Osteoblast (primary cell): Measurements from ENCODE around the gene TTLL12. TPM values are rescaled to one million over a fixed set of nuclear protein-coding genes. Genes with fewer than 3 reads are reported as not detected.
A peak's percentile ranks its signal among the peaks of the same experiment; 100 is the strongest.

Source experiments
- DNase-seq: peaks from one replicate; pipeline ENCODE4 v3.0.0; 2011; ENCODE audit warnings: low spot score, mixed read lengths; ENCODE audit not compliant: insufficient read length; ENCODE audit errors: missing footprints
- H2AFZ ChIP-seq: 2 replicates; pipeline ENCODE4 v1.6.0; 2011; ENCODE audit warnings: mild to moderate bottlenecking, low read length
- H3K27ac ChIP-seq: 2 replicates; pipeline ENCODE4 v1.5.1; 2011; ENCODE audit warnings: mild to moderate bottlenecking, low read depth, low read length, moderate library complexity
- H3K27me3 ChIP-seq: 2 replicates; pipeline ENCODE4 v1.6.0; 2012; ENCODE audit warnings: mild to moderate bottlenecking, control low read depth, inconsistent platforms, low read length, moderate library complexity; ENCODE audit not compliant: insufficient read depth
- H3K36me3 ChIP-seq: 2 replicates; pipeline ENCODE4 v1.5.1; 2011; ENCODE audit warnings: mild to moderate bottlenecking, low read length, control low read depth, moderate library complexity; ENCODE audit not compliant: insufficient read depth
- H3K4me1 ChIP-seq: 2 replicates; pipeline ENCODE4 v1.5.1; 2011; ENCODE audit warnings: mild to moderate bottlenecking, low read length, control low read depth, moderate library complexity; ENCODE audit not compliant: insufficient read depth
- H3K4me2 ChIP-seq: 2 replicates; pipeline ENCODE4 v1.6.0; 2011; ENCODE audit warnings: mild to moderate bottlenecking, low read length; ENCODE audit not compliant: insufficient read depth
- H3K4me3 ChIP-seq: fragments of 200-600 bp; sonication (generic); 3 replicates; pipeline ENCODE4 v1.5.1; 2012; ENCODE audit warnings: mild to moderate bottlenecking, low read length, inconsistent platforms; ENCODE audit not compliant: insufficient read depth
- H3K79me2 ChIP-seq: 2 replicates; pipeline ENCODE4 v1.6.0; 2012; ENCODE audit warnings: mild to moderate bottlenecking, low read length, control low read depth, inconsistent platforms; ENCODE audit not compliant: insufficient read depth
- H3K9me3 ChIP-seq: 2 replicates; pipeline ENCODE4 v1.5.1; 2011; ENCODE audit warnings: low read depth, low read length, control low read depth
- H4K20me1 ChIP-seq: 2 replicates; pipeline ENCODE4 v1.6.0; 2012; ENCODE audit warnings: mild to moderate bottlenecking, low read length, control low read depth; ENCODE audit not compliant: insufficient read depth
- CTCF ChIP-seq: IDR thresholded peaks from 2 replicates; pipeline ENCODE4 v1.5.1; 2011; ENCODE audit warnings: mild to moderate bottlenecking, low read depth, low read length, moderate library complexity; ENCODE audit errors: extremely low read depth
- total RNA-seq: library from RNA; depleted of rRNA; stranded (reverse); fragments of >200 nt; gene quantifications from 2 replicates; pipeline ENCODE4 v1.2.3, GENCODE V29; 2012

TTLL12 gene
- total RNA-seq, 1 donor, result 29.0 TPM

- H3K27me3 ChIP-seq, result no peaks in the 10 kb centered on the region
- TF ChIP-seq CTCF, result no peak
- H3K4me2 ChIP-seq, result no peak overlapping the region
- H3K4me1 ChIP-seq, result peaks cover 3% of the 10 kb centered on the region
- no peaks in the 10 kb centered on the region for H3K9me3 ChIP-seq
- H3K4me3 ChIP-seq, result no peak overlapping the region
- no peaks in the 10 kb centered on the region for H3K79me2 ChIP-seq
- H3K36me3 ChIP-seq, result peaks cover 18% of the 10 kb centered on the region
- H3K27ac ChIP-seq, result no peak overlapping the region
- H2AFZ ChIP-seq, result no peak overlapping the region
- DNase-seq, result peak; percentile 83
- H4K20me1 ChIP-seq, result no peaks in the 10 kb centered on the region
Measured at GRCh38 chr22:43171607-43172006, 15.3 kb downstream of the TTLL12 start.

GRCh38 chr22:43171019-43171491, 15.9 kb downstream of the TTLL12 start:
- Histone ChIP-seq H3K4me2 (no peak overlapping the region), H3K27ac (no peak overlapping the region), H3K4me3 (no peak overlapping the region), H3K4me1 (peaks cover 3% of the 10 kb centered on the region), H2AFZ (no peak overlapping the region), H3K9me3 (no peaks in the 10 kb centered on the region), H3K79me2 (no peaks in the 10 kb centered on the region), H3K36me3 (peaks cover 18% of the 10 kb centered on the region), H3K27me3 (no peaks in the 10 kb centered on the region), H4K20me1 (no peaks in the 10 kb centered on the region)
- peak; percentile 65 for DNase-seq
- TF ChIP-seq CTCF, result no peak

- no peak for TF ChIP-seq CTCF
- no peaks in the 10 kb centered on the region for H3K79me2 ChIP-seq
- H3K4me1 ChIP-seq, result peaks cover 3% of the 10 kb centered on the region
- H4K20me1 ChIP-seq, result no peaks in the 10 kb centered on the region
- H2AFZ ChIP-seq, result no peak overlapping the region
- H3K36me3 ChIP-seq, result peaks cover 18% of the 10 kb centered on the region
- H3K27me3 ChIP-seq, result no peaks in the 10 kb centered on the region
- no peak overlapping the region for H3K4me2 ChIP-seq
- no peak overlapping the region for H3K4me3 ChIP-seq
- no peaks in the 10 kb centered on the region for H3K9me3 ChIP-seq
- no peak for DNase-seq
- no peak overlapping the region for H3K27ac ChIP-seq
Measured at GRCh38 chr22:43170131-43170480, 16.8 kb downstream of the TTLL12 start.

- H3K9me3 ChIP-seq, result no peaks in the 10 kb centered on the region
- H3K36me3 ChIP-seq, result peaks cover 18% of the 10 kb centered on the region
- peak; percentile 59 for DNase-seq
- H3K4me3 ChIP-seq, result no peak overlapping the region
- H2AFZ ChIP-seq, result no peak overlapping the region
- peaks cover 3% of the 10 kb centered on the region for H3K4me1 ChIP-seq
- peaks cover 2% of the 10 kb centered on the region for H4K20me1 ChIP-seq
- H3K27me3 ChIP-seq, result no peaks in the 10 kb centered on the region
- no peak for TF ChIP-seq CTCF
- H3K79me2 ChIP-seq, result no peaks in the 10 kb centered on the region
- H3K27ac ChIP-seq, result no peak overlapping the region
- no peak overlapping the region for H3K4me2 ChIP-seq
Measured at GRCh38 chr22:43169310-43170130, 17.4 kb downstream of the TTLL12 start.
